WI38 (cell line): Measurements from ENCODE around the gene LSM14A.

Experiments used
- H3K4me3 ChIP-seq: 2 replicates; pipeline ENCODE4 v1.5.1; 2011; ENCODE audit warnings: low read depth, mild to moderate bottlenecking, control low read depth, low read length
- CTCF ChIP-seq: IDR thresholded peaks from 2 replicates; pipeline ENCODE4 v1.5.1; 2012; ENCODE audit warnings: low read depth, mild to moderate bottlenecking, control low read depth, low read length

The LSM14A gene

GRCh38 chr19:34134190-34135053, 37.9 kb upstream of the LSM14A start:
- TF ChIP-seq CTCF = no peak
- peak overlapping the region; percentile 79 for H3K4me3 ChIP-seq

GRCh38 chr19:34135054-34135800, 37.1 kb upstream of the LSM14A start:
- TF ChIP-seq CTCF = no peak
- H3K4me3 ChIP-seq = peak overlapping the region; percentile 79

GRCh38 chr19:34135821-34136611, 36.3 kb upstream of the LSM14A start:
- H3K4me3 ChIP-seq = no peak overlapping the region
- no peak for TF ChIP-seq CTCF

GRCh38 chr19:34141025-34141424, 31.3 kb upstream of the LSM14A start:
- TF ChIP-seq CTCF = no peak
- H3K4me3 ChIP-seq = no peak overlapping the region

- TF ChIP-seq CTCF = no peak
- no peak overlapping the region for H3K4me3 ChIP-seq
Observed at GRCh38 chr19:34142440-34142839, 29.9 kb upstream of the LSM14A start.

- H3K4me3 ChIP-seq = no peak overlapping the region
- peak; percentile 68 for TF ChIP-seq CTCF
Observed at GRCh38 chr19:34145741-34146202, 26.5 kb upstream of the LSM14A start.
